Smooth muscle cell of the brain vasculature (primary cell): ENCODE results near the gene STEAP3.

ENCODE experiments used
- DNase-seq: peaks from one replicate; pipeline ENCODE4 v3.0.0-alpha.2; 2012; ENCODE audit warnings: low read depth, low spot score

STEAP3 gene

GRCh38 chr2:119225105-119225865 is 1.7 kb downstream of the STEAP3 start:
- no peak for DNase-seq

- no peak for DNase-seq
Observed at GRCh38 chr2:119225926-119226325, 2.3 kb downstream of the STEAP3 start.

GRCh38 chr2:119227346-119227745 is 3.7 kb downstream of the STEAP3 start:
- DNase-seq, result no peak

- DNase-seq, result no peak
Observed at GRCh38 chr2:119228136-119228535, 4.5 kb downstream of the STEAP3 start.

GRCh38 chr2:119228964-119229363 is 5.3 kb downstream of the STEAP3 start:
- DNase-seq, result no peak

- no peak for DNase-seq
Observed at GRCh38 chr2:119229716-119230115, 6.1 kb downstream of the STEAP3 start.

GRCh38 chr2:119230219-119231185 is 6.9 kb downstream of the STEAP3 start:
- DNase-seq, result peak; percentile 44

GRCh38 chr2:119231975-119232665 is 8.5 kb downstream of the STEAP3 start:
- no peak for DNase-seq

GRCh38 chr2:119232666-119232993 is 9.0 kb downstream of the STEAP3 start:
- DNase-seq, result no peak

GRCh38 chr2:119233326-119234020 is 9.8 kb downstream of the STEAP3 start:
- no peak for DNase-seq

- DNase-seq, result no peak
Observed at GRCh38 chr2:119234021-119235019, 10.7 kb downstream of the STEAP3 start.

- no peak for DNase-seq
Observed at GRCh38 chr2:119236796-119237195, 13.2 kb downstream of the STEAP3 start.

GRCh38 chr2:119240311-119241204 is 16.9 kb downstream of the STEAP3 start:
- no peak for DNase-seq

- DNase-seq, result no peak
Observed at GRCh38 chr2:119241205-119241532, 17.5 kb downstream of the STEAP3 start.

- DNase-seq, result no peak
Observed at GRCh38 chr2:119242276-119243119, 18.9 kb downstream of the STEAP3 start.

- no peak for DNase-seq
Observed at GRCh38 chr2:119243621-119244020, 20.0 kb downstream of the STEAP3 start.

- no peak for DNase-seq
Observed at GRCh38 chr2:119245076-119245840, 21.6 kb downstream of the STEAP3 start.

GRCh38 chr2:119245841-119246230 is 22.2 kb downstream of the STEAP3 start:
- no peak for DNase-seq
